GM23248 (cell line): ENCODE measurements around the gene CRISPLD2.

Experiments
- EZH2 ChIP-seq: fragments of 200-600 bp; sonication (generic); IDR thresholded peaks from 2 replicates; pipeline ENCODE4 v1.6.1; 2018; ENCODE audit warnings: antibody characterized with exemption, mild to moderate bottlenecking; ENCODE audit not compliant: insufficient read depth, poor library complexity, severe bottlenecking
- EZH2phosphoT487 ChIP-seq: fragments of 200-600 bp; sonication (generic); IDR thresholded peaks from 2 replicates; pipeline ENCODE4 v1.6.1; 2018; ENCODE audit warnings: antibody characterized with exemption, moderate library complexity, mild to moderate bottlenecking, low read depth; ENCODE audit not compliant: insufficient read depth

GRCh38 chr16:84931107-84931494 is 111.3 kb downstream of the CRISPLD2 start:
- TF ChIP-seq EZH2 (no peak), EZH2phosphoT487 (no peak)
